Lung microvascular endothelial cell (primary cell): ENCODE data around the gene AFAP1L1. TPM values are rescaled to one million over a fixed set of nuclear protein-coding genes. Genes with fewer than 3 reads are reported as not detected.
A peak's percentile ranks its signal among the peaks of the same experiment; 100 is the strongest.

Experiments used
- DNase-seq, 2 donors: peaks; one replicate each; pipeline versions ENCODE4 v3.0.0 to v3.0.0-alpha.2; 2010; ENCODE audit warnings: low read depth in 2 of 2
- total RNA-seq: library from RNA; depleted of rRNA; stranded (reverse); fragments of >200 nt; gene quantifications from 2 replicates; pipeline ENCODE4 v1.2.1, GENCODE V29; 2014

AFAP1L1 gene
- total RNA-seq, 1 donor from 2014 or later: 219 TPM

DNA sequence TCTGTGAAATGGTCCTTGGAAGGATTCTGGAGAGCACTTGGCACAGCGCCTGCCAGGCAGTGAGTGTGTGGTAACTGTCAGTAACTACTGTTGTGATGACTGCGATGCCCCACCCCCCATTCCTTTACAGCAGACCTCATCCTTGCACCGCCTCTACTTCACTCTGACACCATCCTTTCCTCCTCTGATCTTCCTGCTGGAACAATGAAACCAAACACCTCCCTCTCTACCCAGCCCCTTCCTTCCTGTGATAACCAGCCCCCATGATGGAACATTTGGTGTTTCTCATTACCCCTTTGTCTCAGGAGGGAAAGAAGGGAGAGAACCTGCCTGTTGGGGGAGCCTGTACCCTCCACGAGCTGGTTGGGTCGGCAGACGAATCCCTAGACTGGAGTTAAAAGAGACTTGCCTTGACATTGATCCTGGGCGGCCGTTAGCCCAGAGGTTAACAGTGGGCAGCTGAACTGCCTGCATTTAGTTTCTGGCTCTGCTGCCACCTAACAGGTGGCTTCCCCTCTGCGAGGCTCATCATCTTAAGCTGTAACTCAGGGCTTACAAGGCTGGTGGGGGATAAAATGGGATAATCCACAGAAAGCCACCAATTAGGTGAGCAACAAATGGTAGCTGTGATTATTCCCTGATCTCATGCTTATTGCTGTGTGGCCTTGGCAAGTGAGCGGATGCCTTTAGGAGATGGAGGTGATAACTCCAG is 39.4 kb downstream of the AFAP1L1 start:
- peak; percentile 85 to 93 for DNase-seq

DNA sequence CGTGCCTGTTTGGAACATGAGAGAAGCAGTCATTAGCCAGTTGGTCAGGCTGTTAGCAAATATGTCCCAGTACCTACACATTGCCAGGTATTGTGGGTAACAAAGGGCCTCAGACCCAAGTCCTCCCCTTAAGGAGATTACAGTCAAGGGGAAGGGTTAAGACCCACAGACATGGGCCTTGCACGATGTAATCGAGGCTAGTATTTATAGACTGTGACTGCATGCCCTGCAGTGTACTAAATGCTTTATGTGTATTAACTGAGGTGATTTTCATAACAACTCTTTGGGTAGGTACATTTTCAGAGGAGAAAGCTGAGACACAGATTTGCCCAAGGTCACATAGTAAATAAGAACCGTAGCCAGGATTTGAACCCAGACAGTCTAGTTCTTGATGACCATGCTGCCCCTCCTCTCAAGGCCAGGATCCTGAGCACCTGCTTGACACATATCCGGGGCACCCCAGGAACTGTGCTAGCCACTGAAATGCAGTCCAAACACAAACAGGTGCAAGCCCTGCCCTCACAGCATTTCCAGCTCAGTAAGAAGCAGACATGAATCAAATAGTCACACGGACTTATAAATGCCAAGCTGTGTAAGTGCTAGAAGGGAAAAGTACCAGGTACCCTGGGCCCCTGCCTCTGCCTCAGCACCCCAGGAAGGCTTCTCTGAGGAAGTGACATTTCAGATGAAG is 41.6 kb downstream of the AFAP1L1 start:
- DNase-seq: no peak

DNA sequence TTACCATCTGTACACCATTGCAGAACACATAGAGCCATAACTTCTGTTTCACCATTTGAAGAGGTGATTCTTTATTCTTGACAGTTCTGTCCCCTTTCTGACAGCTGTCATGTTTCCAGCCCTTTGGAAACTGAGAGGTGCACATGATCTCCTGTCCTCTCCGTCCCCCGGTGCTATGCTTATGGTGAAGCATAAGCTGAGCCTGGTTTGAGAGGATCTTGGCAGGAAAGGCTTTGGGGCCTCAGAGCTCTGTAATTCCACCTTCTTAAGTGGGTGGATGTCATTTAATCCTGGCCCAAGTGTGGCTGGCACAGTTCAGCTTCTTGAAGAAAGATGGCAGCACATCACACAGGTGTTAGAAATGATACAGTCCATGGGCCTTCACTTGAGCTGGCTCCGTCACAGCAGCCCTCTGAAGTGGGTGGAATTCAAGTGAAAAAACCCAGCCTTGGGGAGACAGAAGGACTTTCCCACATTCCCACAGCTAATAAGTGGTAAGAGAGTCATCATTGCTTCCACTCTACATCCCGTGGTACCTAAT is 43.0 kb downstream of the AFAP1L1 start:
- no peak for DNase-seq

DNA sequence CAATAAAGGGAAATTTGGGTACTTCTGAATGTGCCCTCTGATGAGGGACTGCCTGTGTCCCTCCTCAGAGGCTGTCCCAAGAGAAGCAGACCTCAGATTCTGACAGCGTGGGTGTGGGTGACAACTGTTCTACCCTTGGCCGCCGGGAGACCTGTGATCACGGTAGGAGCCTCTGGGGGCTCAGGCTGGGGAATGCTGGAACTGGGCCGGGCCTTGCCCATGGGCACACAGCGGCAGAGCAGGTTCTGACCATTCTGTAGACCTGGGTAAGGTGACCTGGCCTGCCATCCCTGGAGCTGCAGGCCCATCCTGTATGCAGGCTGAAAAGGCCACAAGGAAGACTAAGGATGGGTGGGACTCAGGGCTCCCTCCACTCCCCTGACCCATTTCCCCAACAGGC is 44.1 kb downstream of the AFAP1L1 start:
- no peak for DNase-seq

DNA sequence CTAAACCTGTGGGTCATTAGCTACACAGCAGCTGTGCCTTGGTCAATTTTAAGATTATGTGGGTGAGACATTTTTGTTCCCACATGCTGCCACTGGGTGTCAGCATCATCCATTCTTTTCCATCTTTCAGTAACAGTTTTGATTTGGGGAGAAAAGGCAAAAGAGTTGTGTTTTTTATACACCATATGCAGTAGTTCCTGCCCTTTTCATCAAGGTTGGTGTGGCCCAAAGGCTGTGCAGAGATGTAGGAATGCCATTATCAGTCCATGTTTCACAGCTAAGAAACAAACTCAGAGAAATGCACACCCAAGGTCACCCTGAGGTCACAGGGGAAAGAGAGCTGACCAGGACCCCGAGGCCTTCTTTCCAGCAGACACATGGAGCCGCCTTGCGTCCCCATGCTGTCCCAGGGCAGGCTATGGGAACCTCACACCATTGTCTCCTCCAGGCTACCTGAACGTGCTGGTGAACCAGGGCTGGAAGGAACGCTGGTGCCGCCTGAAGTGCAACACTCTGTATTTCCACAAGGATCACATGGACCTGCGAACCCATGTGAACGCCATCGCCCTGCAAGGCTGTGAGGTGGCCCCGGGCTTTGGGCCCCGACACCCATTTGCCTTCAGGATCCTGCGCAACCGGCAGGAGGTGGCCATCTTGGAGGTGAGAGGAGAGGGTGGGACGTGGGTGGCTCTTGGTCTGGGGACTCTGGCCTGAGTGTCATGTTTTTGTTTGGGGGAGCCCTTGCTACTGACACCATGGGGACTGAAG is 45.8 kb downstream of the AFAP1L1 start:
- peak; percentile 57 to 62 for DNase-seq

DNA sequence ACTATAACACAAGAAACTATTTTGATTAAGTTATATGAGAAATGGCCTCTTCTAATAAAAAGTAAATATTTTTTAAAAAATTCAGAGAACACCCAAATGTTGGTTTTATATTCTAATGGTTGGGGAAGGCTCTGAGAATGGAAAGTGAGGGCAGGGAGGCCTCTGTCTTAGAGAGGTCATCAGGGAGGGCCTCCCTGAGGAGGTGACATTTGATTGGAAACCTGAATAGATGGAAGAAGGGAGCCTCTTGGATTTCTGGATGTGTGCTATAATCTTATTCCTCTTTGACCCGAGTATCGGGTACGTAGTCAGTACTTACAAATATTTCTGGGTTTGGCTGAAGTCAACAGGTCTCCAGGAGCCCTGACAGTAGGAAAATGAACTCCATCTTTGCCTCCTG is 47.5 kb downstream of the AFAP1L1 start:
- no peak for DNase-seq

DNA sequence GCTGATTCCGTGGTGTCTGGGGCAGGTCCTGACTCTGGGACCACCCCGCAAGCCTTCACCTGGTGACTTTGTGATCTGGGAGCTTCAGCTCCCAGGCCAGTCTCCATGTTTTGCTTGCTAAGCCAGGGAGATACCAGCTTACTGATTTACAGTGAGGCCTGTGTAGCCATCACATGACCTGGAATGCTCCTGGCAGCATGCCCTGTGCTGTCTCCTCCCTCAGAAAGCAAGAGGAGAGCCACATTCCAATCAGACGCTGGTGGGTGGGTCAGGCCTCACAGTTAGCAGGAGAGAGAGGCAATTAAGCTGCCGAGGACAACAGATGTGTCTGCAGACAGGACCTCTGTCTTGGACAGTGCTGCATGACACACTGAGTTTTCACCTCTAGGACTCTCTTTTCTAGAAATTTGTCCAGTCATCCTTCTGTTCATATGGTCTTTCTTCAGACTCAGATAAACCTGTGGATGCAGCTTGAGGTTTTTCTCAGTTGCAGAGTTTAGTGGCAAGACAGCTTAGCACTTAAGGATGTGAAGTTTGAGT is 49.2 kb downstream of the AFAP1L1 start:
- DNase-seq: peak; percentile 93 to 94

DNA sequence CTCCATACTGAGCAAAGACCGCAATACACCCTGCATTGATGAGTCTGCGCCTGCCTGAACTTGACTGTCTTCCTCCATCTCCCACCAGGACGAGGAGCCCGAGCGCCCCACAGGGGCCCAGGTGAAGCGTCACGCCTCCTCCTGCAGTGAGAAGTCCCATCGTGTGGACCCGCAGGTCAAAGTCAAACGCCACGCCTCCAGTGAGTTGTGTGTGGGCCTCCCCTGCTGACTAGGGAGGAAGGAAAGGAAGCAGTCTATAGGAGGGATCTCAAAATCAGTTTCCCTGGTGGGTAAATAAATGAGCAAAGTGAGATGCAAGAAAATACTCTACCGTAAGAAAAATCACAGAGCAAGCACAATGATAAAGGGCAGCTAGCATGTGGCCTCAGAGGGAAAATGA is 50.9 kb downstream of the AFAP1L1 start:
- no peak for DNase-seq

DNA sequence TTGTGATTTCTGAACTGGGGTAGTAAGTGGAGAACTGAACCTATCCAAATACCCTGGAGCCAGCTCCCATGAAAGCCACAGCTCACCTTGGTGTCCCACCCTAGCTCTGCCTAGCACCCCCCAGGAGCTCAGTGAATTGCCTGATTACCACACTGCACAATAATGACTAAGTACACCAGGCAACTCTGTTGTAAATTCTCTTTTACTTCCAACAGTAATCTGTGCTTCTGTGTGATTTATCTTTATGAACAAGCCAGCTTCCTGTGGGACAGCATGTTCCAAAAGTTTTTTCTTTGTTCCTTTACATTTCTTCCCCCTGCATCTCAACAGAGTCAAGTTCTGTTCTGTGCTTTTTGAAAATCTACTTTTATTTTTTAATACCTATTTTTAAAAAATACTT is 51.6 kb downstream of the AFAP1L1 start:
- DNase-seq: peak in 1 of 2 donors; percentile 37

DNA sequence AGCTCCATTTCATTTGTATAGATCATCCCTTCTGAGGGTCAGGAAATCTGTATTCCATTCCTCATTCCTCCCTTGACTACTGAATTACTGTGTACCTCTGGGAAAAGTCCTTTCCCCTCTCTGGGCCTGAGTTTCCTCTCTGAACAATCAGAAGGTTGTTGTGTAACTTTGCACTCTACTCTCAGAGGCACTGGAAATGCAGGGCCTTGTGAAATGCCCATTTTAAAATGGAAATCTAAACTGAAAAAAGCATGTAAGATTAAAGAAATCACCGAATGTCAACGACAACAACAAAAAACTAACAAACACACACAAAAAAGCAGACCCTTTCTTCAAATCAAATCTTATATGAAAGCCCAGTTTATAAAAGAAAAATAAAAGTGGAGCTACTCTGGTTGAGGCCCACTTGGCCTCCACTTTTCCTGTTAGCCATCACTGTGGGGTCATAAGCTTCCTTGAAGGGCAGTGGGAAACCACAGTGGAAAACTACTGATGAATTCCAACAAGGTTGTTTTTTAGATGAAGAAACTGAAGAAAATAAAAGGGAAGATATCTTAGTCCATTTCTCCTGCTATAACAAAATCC is 52.1 kb downstream of the AFAP1L1 start:
- DNase-seq: peak; percentile 18 to 31

DNA sequence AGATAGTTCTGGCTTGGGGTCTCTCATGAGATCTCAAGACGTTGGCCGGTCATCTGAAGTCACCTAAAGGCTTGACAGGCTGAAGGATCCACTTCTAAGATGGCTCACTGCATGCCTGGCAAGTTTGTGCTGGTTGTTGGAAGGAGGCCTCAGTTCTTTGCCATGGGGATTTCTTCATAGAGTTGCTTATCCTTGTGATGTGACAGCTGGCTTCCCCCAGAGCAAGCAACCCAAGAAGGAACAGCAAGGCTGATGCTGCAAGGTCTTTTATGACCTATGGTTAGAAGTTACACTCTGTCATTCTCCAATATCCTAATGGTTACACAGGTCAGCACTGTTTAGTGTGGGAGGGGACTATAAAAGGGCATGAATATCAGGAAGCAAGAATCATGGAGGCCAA is 53.0 kb downstream of the AFAP1L1 start:
- no peak for DNase-seq

DNA sequence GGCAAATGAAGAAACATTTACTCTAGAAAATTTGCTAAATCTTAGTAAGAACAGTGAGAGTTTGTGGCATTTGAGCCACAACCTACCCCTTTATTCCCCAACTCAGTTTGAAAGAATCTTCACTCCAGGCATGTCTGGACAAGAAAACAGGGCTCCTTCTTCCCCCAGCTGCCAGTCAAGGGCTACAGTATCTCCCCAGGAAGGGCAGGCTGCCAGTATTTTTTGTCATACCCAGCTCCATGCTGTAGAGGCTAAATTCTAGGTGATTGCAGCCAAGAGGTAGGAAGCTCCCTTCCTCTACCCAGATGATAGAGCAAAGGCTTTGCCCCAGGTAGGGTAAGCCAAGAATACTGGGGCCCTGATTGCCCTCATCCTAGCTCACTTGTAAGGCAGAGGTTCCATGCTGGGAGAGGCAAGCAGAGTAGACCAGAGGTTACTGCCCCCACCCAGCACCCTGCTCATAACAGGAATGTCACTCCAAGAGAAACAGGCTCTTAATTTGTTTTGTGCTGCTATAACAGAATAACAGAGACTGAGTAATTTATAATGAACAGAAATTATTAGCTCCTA is 53.6 kb downstream of the AFAP1L1 start:
- DNase-seq: no peak

DNA sequence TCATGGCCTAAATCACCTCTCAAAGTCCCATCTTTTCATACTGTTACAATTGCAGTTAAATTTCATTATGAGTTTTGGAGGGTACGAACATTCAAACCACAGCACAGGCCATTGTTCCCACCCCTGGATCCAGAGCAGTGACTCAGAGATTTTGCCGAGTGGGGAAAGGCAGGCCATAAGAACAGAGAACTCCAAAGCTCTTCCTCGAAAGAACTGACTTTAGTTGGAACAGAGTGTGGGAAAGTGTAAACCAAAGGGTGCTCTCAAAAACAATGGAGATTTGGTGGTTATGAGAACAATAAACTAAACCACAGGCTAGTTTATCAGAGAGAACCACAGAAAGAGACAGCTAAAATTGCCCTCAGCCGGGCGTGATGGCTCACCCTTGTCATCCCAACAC is 54.2 kb downstream of the AFAP1L1 start:
- DNase-seq: no peak

DNA sequence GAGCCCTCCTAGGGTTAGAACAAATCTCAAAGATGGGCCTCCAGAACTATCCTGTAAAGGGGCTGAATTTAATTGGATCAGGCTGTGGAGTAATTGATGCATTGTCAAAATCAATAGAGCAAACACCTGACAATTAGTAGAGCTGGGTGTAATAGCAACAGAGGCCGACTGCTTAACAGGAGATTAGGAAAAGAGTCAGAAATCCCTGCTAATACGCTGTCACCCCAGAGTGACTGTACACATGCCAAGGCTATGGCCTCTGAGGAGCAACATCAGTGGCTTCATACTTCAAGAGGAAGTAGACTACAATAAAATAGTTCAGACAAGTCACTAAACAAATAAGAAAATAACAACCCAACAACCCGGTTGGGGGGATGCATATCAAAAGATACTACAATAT is 55.0 kb downstream of the AFAP1L1 start:
- DNase-seq: no peak

DNA sequence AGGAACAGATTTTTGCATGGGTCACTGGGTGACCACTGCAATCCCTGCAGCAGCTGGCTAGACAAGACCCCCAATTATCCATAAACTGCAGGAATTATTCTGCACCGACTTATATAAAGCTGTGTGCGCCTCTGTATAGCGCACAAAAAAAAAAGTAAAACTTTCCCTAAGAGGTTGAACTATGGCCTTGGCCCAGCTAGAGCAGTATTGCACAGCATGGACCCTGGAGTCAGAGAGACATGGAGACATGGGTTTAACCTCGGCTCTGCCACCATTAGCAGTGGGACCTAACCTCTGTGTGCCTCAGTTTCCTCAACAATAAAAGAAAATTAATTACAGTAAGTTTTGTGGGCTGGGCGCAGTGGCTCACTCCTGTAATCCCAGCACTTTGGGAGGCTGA is 56.5 kb downstream of the AFAP1L1 start:
- DNase-seq: no peak

DNA sequence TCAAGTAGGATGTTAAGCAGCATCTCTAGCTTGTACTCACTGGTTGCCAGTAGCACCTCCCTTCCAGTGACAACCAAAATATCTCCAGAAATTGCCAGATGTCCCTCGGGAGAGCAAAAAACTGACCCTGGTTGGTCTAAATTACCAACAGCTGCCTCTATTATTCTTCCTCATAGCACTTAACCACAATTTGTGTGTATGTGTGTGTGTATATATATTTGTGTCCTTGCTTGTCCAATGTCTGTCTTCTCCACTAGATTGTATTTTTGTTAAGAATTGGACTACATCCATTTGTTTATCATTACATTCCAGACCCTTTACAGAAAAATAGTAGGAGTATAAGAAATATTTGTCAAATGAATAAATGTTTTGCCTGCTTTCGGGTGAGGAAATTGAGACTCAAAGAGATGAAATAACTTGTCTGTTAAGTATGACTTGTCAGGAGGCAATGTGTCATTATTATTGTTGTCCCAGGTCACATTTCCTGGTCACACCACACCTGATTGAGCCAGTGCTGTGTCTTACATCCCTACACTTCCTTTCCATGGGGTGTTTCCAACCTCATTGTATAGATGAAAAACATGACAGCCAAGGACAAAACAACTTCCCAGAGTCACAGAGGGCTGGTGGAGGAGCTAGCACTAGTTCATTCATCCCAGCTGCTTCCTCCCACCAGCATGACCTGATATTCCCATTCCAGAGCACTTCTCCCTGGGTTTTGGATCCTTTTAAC is 62.2 kb downstream of the AFAP1L1 start:
- DNase-seq: peak; percentile 77 to 82

DNA sequence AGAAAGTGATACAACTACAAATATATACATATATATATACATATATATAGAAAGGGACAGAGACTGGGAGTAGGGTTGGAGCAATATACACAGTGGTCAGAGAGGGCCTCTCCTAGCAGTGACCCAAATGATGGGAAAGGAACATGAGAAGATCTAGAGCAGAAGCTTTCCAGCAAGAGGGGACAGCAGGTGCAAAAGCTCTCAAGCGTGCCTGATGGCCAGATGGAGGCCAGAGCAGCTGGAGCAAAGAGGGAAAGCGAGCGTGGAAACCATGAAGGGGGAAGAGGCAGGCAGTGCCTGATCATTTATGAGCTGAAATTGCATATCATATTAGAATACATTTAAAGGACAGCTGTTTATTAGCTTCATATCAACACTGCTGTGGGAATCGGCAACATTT is 66.1 kb downstream of the AFAP1L1 start:
- DNase-seq: no peak

DNA sequence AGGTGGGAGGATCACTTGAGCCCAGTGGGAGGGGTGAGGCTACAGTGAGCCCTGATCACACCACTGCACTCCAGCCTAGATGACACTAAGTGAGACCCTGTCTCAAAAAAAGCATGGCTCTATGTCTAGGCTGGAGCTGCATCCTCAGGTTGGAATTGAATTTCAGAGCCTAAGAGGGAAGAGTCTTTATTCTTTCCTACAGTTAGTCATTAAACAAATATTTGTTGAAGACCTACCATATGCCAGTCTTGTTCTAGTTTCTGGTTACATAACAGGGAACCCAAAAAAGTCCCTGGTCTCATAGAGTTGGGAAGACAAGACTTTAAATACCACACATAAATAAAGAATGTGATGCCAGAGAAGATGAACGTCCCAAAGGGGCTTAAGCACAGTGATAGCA is 66.7 kb downstream of the AFAP1L1 start:
- no peak for DNase-seq

DNA sequence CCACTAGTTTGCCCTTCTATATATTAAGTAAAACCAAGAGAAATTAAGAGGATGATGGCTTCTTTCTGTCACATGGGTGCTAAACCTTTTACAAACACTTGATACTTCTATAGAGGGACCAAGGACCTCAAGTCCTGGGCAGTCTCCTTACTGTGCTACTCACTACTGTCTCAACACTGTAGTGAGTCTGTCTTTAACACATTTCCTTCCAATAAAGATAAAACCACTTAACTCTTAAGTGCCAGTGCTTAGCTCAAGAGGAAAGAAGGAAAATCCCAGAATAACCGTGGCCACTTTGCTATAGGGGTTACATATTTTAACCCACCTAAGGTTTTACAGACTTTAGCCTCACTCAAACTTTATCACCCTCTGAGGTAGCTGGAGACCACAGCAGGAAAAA is 69.3 kb downstream of the AFAP1L1 start:
- no peak for DNase-seq

DNA sequence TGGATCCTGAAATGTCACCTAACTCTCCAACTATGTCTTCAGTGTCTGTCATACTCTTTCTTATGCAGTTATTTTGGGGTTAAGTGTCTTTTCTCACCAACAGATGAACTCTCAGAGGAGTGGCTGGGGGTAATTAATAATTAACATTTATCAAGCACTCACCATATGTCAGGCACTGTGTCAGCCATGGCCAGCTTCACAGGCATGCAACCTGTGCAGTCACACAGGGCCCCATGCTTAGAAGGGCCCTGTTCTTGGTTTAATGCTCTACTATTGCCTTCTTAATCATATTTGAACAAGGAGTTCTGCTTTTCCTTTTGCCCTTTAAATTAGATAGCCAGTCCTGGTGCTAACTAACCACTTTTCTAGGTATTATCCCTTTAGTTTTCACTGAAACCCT is 70.2 kb downstream of the AFAP1L1 start:
- no peak for DNase-seq

DNA sequence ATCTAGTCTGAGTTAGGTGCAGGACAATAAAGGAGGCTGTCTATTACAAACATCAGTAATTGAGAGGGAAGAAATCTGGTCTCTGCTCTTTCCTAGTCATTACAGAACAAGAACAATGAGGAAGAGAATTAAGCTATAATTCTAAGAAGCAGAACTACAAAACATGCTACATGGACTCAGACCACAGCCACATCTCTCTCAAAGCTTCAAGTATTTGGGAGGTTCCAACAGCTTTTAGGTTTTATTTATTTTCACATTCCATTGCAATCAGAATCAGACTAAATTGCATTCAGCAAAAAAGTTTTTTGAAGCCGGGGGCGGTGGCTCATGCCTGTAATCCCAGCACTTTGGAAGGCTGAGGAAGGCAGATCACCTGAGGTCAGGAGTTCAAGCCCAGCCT is 72.5 kb downstream of the AFAP1L1 start:
- no peak for DNase-seq
